HT1080 (cell line): ENCODE results near the gene CENPP. TPM values are rescaled to one million over a fixed set of nuclear protein-coding genes. Genes with fewer than 3 reads are reported as not detected.

Experiments
- DNase-seq: peaks from one replicate; pipeline ENCODE4 v3.0.0-alpha.2; 2015; ENCODE audit warnings: low read depth
- total RNA-seq: library from RNA; depleted of rRNA; stranded (reverse); fragments of >200 nt; shearing (Covaris generic); gene quantifications from 2 replicates; pipeline ENCODE4 v1.2.3, GENCODE V29; 2014

The CENPP gene
- total RNA-seq, 1 experiment from 2014 or later: 16.0 TPM

GRCh38 chr9:92312887-92313623 lies 12.7 kb upstream of the CENPP start:
- DNase-seq: no peak

DNA sequence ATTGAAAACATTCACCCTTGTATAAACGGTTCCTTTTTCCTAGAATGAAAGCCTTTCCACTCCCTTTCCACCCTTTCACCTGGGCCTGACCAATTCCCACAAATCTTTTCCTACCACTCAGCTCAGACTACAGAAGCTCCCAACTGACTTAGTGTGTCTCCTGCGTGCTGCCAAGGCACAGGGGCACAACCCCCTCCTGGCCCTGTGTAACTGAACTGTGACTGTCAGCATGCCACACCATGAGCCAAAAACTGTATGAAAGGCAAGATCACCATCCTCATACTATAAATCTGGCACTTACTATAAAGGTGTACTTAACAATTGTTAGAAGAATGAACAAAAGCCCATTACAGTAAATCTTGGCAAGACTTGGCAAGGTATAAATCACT lies 12.1 kb upstream of the CENPP start:
- no peak for DNase-seq

GRCh38 chr9:92315456-92315855 lies 10.3 kb upstream of the CENPP start:
- DNase-seq: no peak

GRCh38 chr9:92324431-92324830 lies 1.3 kb upstream of the CENPP start:
- DNase-seq: no peak

DNA sequence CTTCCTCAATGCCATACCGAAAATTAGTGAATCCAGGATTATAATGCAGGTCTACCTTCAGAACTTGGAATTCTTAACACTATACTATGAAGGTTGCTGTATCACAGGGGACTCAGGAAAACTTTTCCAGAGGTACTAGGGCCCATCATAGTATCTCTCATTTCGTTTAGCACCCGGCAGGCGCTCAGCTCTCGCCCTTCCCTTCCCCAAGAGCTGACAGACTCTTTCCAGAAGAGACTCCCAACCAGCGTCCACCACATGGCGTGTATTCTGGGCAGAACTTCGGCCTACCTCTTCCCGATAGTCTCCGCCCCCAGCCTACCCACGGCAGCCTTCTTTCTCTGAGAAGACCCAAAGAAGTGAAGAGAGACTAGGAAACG lies 874 bp upstream of the CENPP start:
- DNase-seq: no peak

- no peak for DNase-seq
Measured at GRCh38 chr9:92325991-92326500, 293 bp downstream of the CENPP start.

DNA sequence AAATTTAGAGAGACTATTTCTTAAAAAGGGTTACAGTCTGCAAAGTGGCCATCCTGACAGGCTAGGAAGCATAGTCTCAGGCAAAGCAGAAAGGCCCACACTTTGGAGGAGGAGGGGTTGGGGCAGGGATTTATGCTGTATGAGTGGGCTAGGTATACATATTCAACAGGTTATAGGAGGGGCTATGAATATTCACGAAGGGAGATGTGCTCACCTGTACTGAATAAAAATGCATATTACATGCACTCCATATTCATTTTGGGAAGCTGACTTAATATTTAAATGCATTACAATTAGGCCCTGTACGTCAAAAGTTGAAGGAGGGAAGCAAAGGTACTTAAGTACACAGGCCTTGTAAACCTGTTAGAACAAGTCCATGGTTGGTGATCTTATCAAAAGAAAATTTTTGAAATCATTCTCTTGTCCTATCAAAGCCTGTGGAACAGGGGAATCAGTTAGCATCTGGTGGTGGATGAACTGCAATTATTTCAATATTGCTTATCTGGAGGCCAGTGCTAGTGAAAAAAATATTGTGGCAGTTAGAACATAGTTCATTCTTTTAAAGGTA lies 1.6 kb downstream of the CENPP start:
- no peak for DNase-seq

- DNase-seq: peak; percentile 63
Measured at GRCh38 chr9:92328225-92328624, 2.5 kb downstream of the CENPP start.

DNA sequence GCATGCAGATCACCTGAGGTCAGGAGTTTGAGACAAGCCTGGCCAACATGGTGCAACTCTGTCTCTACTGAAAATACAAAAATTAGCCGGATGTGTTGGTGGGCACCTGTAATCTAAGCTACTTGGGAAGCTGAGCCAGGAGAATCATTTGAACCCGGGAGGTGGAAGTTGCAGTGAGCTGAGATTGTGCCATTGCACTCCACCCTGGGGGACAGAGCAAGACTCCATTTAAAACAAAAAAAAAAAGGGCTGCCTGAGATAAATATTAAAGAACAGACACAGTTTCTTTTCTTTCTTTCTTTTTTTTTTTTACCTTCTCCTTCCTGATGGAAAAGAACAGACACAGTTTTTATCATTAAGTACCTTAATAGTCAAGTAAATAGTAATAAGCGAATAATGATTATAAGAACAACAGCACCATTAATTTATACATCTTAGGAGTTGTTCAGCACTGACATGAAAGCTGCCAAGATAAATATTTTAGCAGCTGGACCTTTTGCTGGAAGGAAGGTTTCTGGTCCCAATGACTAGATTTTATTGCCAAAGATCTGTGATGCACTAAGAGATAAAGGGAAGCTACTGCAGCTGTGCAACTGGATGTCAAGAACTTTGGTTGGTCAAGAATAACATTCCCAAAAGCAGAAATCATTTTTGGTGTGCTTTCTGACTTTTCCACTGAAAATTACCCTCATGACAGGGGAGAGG lies 7.0 kb downstream of the CENPP start:
- DNase-seq: no peak

DNA sequence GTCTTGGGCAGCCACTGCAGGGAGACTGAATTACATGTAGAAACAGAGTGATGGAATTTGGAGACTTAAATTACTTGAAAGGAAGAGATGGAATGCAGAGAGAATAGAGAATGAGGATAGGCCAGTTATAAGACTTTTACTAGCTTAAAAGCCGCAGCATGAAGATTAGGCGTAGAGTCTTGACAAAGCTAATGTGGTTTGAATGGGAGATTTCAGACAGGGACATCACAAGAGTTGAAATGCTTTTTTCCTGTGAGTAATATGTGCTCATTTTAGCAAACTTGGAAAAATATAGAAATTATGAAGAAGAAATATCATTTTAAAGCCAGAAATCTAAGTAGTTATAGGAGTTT lies 7.5 kb downstream of the CENPP start:
- no peak for DNase-seq

DNA sequence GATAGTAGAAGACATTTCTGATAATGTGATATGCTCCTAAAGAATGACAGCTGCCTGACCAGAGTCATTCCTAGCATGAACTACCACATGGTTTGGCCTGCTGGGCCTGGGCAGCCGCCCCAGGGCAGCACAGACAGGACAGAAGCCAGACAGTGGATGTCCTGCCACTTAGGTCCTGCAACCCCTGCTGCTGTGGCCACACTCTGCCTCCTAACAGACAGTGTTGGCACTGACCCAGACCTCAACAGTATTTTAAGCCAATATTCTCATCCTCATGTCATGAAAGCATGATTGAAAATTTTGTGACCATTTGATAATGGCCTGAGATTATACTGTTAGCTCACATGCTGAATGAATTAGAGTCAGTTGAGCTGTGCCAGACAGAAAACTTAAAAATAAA lies 15.8 kb downstream of the CENPP start:
- DNase-seq: no peak

GRCh38 chr9:92342825-92343488 lies 17.2 kb downstream of the CENPP start:
- DNase-seq: no peak

DNA sequence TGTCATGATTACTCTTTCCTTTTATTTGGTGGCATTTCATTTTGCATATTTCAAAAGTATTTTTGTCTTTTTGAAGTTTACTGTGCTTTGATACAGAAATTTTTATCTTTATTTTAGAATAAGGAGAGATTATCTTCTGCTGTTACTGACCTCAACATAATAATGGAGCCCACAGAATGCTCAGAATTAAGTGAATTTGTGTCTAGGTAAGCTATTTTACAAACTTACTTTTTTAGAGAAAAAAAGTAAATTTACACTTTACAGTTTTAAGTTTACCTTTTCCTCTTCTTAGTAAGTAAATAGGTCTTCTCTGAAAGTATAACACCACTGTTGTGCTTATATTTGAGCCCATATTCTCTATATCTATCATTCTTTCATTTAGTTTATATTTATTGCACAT lies 19.8 kb downstream of the CENPP start:
- no peak for DNase-seq

DNA sequence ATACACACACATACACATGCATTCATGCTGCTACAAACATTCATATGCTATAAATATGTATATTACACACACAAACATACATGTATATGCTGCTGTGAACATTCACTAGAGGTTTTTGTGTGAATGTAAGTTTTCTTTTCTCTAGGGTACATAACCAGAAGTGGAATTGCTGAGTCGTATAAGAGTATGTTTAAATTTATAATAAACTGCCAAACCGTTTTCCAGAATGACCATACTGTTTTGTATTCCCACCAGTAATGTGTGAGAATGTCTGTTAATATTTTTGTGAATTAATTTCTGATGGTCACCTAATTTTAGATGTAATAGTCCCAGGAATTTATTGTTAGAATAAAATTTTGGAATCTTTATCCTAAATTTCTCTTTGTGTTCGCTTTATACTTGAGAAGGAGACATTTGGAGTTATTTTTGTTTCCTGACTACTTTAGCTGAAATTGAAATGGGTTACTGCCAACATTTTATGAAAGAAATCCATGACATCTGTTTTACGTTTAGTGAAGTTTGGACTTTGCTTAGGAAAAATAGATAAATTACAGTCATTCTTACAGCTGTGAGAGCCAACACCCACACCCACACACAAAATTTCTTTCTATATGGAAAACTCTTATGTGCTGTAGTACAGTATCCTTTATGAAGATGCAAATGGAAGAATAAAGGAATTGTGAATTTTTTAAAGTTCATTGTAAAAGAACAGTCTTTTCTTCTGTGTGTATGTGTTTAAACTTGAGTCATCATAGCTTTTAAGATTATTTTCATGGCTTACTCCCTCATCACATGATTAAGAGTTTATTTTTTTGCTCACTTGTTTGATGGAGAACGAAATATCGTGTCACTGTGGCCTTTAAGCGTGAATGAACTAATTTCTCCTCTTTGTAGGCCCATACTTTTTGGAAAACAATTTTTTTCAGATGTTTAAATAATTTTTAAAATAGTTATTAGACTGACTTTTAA lies 24.3 kb downstream of the CENPP start:
- no peak for DNase-seq

GRCh38 chr9:92350740-92351133 lies 25.0 kb downstream of the CENPP start:
- no peak for DNase-seq

GRCh38 chr9:92353051-92353450 lies 27.3 kb downstream of the CENPP start:
- DNase-seq: no peak

GRCh38 chr9:92359394-92359995 lies 33.7 kb downstream of the CENPP start:
- no peak for DNase-seq

GRCh38 chr9:92360083-92360482 lies 34.3 kb downstream of the CENPP start:
- no peak for DNase-seq

DNA sequence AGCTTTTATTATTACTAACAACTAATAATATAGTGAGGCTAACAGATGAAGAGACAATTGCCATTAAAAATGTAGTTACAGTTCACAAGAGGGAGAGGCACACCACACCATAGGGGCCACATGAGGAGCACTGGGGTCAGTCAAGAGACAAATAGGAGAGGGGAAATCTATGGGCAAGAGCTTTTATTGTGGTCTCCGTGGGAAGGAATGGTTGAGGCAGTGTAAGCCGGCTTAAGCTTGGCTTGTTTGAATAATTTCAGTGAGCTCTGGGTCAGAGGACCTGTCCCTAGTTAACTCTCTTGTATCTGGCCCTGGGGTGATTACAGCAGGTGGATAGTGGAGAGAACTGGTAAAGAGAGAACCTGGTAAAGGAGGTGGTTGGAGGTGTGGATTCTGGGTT lies 43.3 kb downstream of the CENPP start:
- DNase-seq: no peak

GRCh38 chr9:92373167-92373566 lies 47.4 kb downstream of the CENPP start:
- DNase-seq: no peak

DNA sequence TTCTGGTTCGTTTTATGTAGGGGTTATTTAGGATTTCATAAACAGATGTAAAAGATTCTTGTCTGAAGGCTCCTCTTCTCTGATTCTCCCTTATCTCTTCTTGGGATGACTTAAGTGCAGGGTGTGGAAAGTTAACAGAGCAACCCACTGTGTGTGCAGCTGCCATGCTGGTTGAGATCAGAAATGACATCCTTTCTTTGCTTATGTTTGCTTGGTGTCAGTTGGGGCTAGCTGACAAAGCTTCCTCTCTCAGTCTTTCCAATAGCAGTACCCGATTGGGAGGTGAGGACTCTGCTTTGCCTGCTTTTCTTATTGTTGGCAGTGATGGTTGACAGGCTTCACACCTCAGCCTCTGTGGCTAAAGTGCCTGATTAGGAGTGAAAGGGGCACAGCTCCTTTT lies 52.1 kb downstream of the CENPP start:
- no peak for DNase-seq
